Measurements from ENCODE around the gene ODF2. TPM values are rescaled to one million over a fixed set of nuclear protein-coding genes. Genes with fewer than 3 reads are reported as not detected.

ODF2 gene
- total and polyA plus RNA-seq, 2 of the 8 experiments (the other 6 are each of a cell fraction or from before 2014, with no cell fraction given) = 5.6 to 17.9 TPM

GRCh38 chr9:128550226-128550625 lies 94.4 kb downstream of the ODF2 start:
- no peak overlapping the region for H2BK12ac ChIP-seq (ENCODE audit: low read depth, low read length)
- TF ChIP-seq SIRT6 (IDR thresholded peaks at IDR 0.05; ENCODE audit: low read length) = no peak
- no peak for TF ChIP-seq RXRA (IDR thresholded peaks at IDR 0.05; ENCODE audit: insufficient read depth, low read depth, low read length)
- TF ChIP-seq NANOG (IDR thresholded peaks at IDR 0.05; ENCODE audit: insufficient read depth, low read depth, low read length, poor library complexity, severe bottlenecking) = no peak
- no peak for TF ChIP-seq SIX5 (IDR thresholded peaks at IDR 0.05; ENCODE audit: low read depth, low read length)
- no peak for TF ChIP-seq TAF1 (IDR thresholded peaks at IDR 0.05; ENCODE audit: low read depth, low read length)
- no peak for TF ChIP-seq CREB1 (IDR thresholded peaks at IDR 0.05)
- TF ChIP-seq KDM4A (IDR thresholded peaks at IDR 0.05; ENCODE audit: low read depth, low read length, severe bottlenecking) = no peak
- TF ChIP-seq SP1 (IDR thresholded peaks at IDR 0.05; ENCODE audit: low read depth, low read length) = no peak
- TF ChIP-seq RAD21 (IDR thresholded peaks at IDR 0.05 in 1 of 2, conservative IDR thresholded peaks at IDR 0.05 in 1 of 2; ENCODE audit: low read depth in 2 of 2, low read length in 2 of 2) = no peak
- no peak for TF ChIP-seq KDM1A (IDR thresholded peaks at IDR 0.05; ENCODE audit: borderline replicate concordance, low read length)
- TF ChIP-seq CHD1 (IDR thresholded peaks at IDR 0.05; ENCODE audit: low read depth, low read length) = no peak
- no peak for TF ChIP-seq NRF1 (IDR thresholded peaks at IDR 0.05; ENCODE audit: low read depth, low read length)
- TF ChIP-seq TBP (IDR thresholded peaks at IDR 0.05; ENCODE audit: low read depth, low read length) = no peak
- no peak for TF ChIP-seq SP4 (IDR thresholded peaks at IDR 0.05; ENCODE audit: low read length)
- TF ChIP-seq EP300 (IDR thresholded peaks at IDR 0.05; ENCODE audit: borderline replicate concordance in 1 of 2, low read depth in 2 of 2, low read length in 2 of 2) = no peak

More at GRCh38 chr9:128550226-128550625, 94.4 kb downstream of the ODF2 start:
- Histone ChIP-seq H4K91ac (replicated peaks; ENCODE audit: insufficient read length, low read length) (no peak overlapping the region), H4K8ac (ENCODE audit: extremely low read depth, insufficient read depth, low read length) (no peak overlapping the region), H3K9ac (replicated peaks in 1 of 4; ENCODE audit: extremely low read depth in 1 of 4, low read depth in 3 of 4, low read length in 3 of 4) (no peak overlapping the region), H4K5ac (ENCODE audit: insufficient read length, low read depth, low read length) (no peak overlapping the region), H3K27ac (ENCODE audit: low read depth, low read length) (no peak overlapping the region), H4K20me1 (replicated peaks in 1 of 2; ENCODE audit: control insufficient read depth in 1 of 2, insufficient read depth in 2 of 2, low read length in 2 of 2) (peaks cover 2 to 8% of the 10 kb centered on the region in 2 experiments), H2AFZ (ENCODE audit: low read length) (no peak overlapping the region), H3K79me2 (ENCODE audit: control insufficient read depth in 1 of 2, insufficient read depth in 2 of 2, low read length in 2 of 2) (peaks cover 0 to 23% of the 10 kb centered on the region in 2 experiments; a peak in 2 of 4 replicates), H3K14ac (ENCODE audit: insufficient read length) (no peak overlapping the region), H3K56ac (replicated peaks; ENCODE audit: insufficient read length, low read depth, low read length) (no peak overlapping the region), H3K23me2 (ENCODE audit: low read depth, low read length) (peaks cover 5% of the 10 kb centered on the region), H3K4ac (replicated peaks; ENCODE audit: insufficient read length, low read depth, low read length) (no peak overlapping the region), H3K18ac (ENCODE audit: extremely low read depth, low read length) (no peak overlapping the region), H3K36me3 (ENCODE audit: control insufficient read depth in 2 of 4, insufficient read depth in 4 of 4, low read length in 3 of 4) (no peaks in the 10 kb centered on the region), H2AK5ac (ENCODE audit: low read depth, low read length) (no peak overlapping the region), H2BK20ac (ENCODE audit: low read length) (no peak overlapping the region), H3K4me2 (ENCODE audit: insufficient read depth in 1 of 2, low read depth in 2 of 2, low read length in 2 of 2) (no peak overlapping the region), H3K9me3 (ENCODE audit: insufficient read depth in 2 of 2, low read depth in 1 of 2, low read length in 1 of 2) (no peaks in the 10 kb centered on the region), H3K23ac (ENCODE audit: insufficient read length) (no peak overlapping the region), H3K79me1 (ENCODE audit: low read depth, low read length) (no peaks in the 10 kb centered on the region), H3K4me3 (ENCODE audit: extremely low read depth in 1 of 4, insufficient read depth in 2 of 4, low read depth in 3 of 4, low read length in 4 of 4) (no peak overlapping the region), H2BK5ac (ENCODE audit: low read depth, low read length) (no peak overlapping the region), H2BK120ac (replicated peaks; ENCODE audit: low read depth, low read length) (no peak overlapping the region), H2BK15ac (ENCODE audit: low read length) (no peak overlapping the region), H3K27me3 (replicated peaks in 1 of 4; ENCODE audit: control insufficient read depth in 3 of 4, extremely low read depth in 1 of 4, insufficient read depth in 3 of 4, low read length in 3 of 4) (peaks cover 0 to 3% (median 0%) of the 10 kb centered on the region in 4 experiments; a peak in 3 of 7 replicates), H3K4me1 (replicated peaks in 1 of 4; ENCODE audit: control insufficient read depth in 3 of 4, insufficient read depth in 4 of 4, low read length in 3 of 4) (peaks cover 10 to 16% (median 15%) of the 10 kb centered on the region in 4 experiments)
- 79% methylated on average over 2 of the region's 2 CpGs; no CpG with 5 or more reads in 1 of the 2 experiments for WGBS, 2 experiments (ENCODE audit: extremely low coverage in 1 of 2, insufficient coverage in 1 of 2, insufficient read length in 1 of 2, insufficient replicate concordance in 2 of 2, low coverage in 1 of 2, low lambda C conversion rate in 2 of 2, missing lambda C conversion rate in 1 of 2)
- ChIA-PET POLR2A (ENCODE audit: partially characterized antibody) (interaction anchor here (1.3 to 7.2 kb wide), 6 partner anchors 9 to 146 kb away, joined by 3 to 59 read pairs (median 6); partner anchors contain the start of gene GLE1), CTCF (ENCODE audit: partially characterized antibody) (interaction anchor here (0.5 to 1.3 kb wide), 5 partner anchors 10 to 121 kb away, joined by 3 to 5 read pairs (median 3); no protein-coding TSS in a partner anchor)
- FAIRE-seq (no peak), DNase-seq (ENCODE audit: low read depth in 1 of 2, low spot score in 2 of 2) (no peak)

Measured in H1 (cell line).